Colonic mucosa (tissue), 4 donors: ENCODE data around the gene PES1. TPM values are rescaled to one million over a fixed set of nuclear protein-coding genes. Genes with fewer than 3 reads are reported as not detected.

ENCODE experiments used
- DNase-seq: peaks from one replicate; pipeline ENCODE4 v3.0.0-alpha.2; 2020
- H3K27ac ChIP-seq: fragments of 200-600 bp; one replicate; pipeline ENCODE4 v1.8.0; 2021
- H3K27me3 ChIP-seq: fragments of 200-600 bp; one replicate; pipeline ENCODE4 v1.8.0; 2021
- H3K36me3 ChIP-seq: fragments of 200-600 bp; one replicate; pipeline ENCODE4 v1.8.0; 2021
- H3K4me1 ChIP-seq: fragments of 200-600 bp; one replicate; pipeline ENCODE4 v1.8.0; 2021; ENCODE audit warnings: mild to moderate bottlenecking
- H3K4me3 ChIP-seq: fragments of 200-600 bp; one replicate; pipeline ENCODE4 v1.8.0; 2021
- H3K9ac ChIP-seq, 2 donors: one replicate each; pipeline ENCODE4 v1.7.0; 2013; ENCODE audit warnings: control low read depth in 2 of 2, low read depth in 2 of 2, low read length in 2 of 2
- H3K9me3 ChIP-seq: fragments of 200-600 bp; one replicate; pipeline ENCODE4 v1.8.0; 2021
- CTCF ChIP-seq: fragments of 200-600 bp; IDR thresholded peaks from one replicate; pipeline ENCODE4 v1.8.0; 2022; ENCODE audit warnings: antibody characterized with exemption, mild to moderate bottlenecking
- intact Hi-C: fragments of 100-400 bp; cut with DNase I; formaldehyde crosslinking; loops from one replicate; pipeline ENCODE4 v1.14.1; 2022
- total RNA-seq, 2 donors: library from RNA; stranded (reverse); fragmentation: NEBNext Ultra II Directional in 1 of 2; extraction: Animal tissue kit (Norgen Biotek cat#: 25700) in 1 of 2; gene quantifications; one replicate each; pipeline ENCODE4 v1.2.1, GENCODE V29; 2021
- donor health status: healthy.
- donor health status: DM: no; HTN: no; CAD: no.
- donor health status: DM: no; HTN: no; CAD: no.

PES1 gene
- total RNA-seq, 2 donors from 2014 or later = 44.2 to 98.3 TPM

GRCh38 chr22:30612789-30613188 is 21.1 kb upstream of the PES1 start:
- intact Hi-C loops = no loop called here
- no peak overlapping the region for H3K27ac ChIP-seq
- H3K9me3 ChIP-seq = no peaks in the 10 kb centered on the region
- H3K27me3 ChIP-seq = no peaks in the 10 kb centered on the region
- DNase-seq = no peak
- peaks cover 14% of the 10 kb centered on the region for H3K4me1 ChIP-seq
- no peak overlapping the region for H3K9ac ChIP-seq
- H3K36me3 ChIP-seq = no peaks in the 10 kb centered on the region
- no peak for TF ChIP-seq CTCF
- no peak overlapping the region for H3K4me3 ChIP-seq

- no peaks in the 10 kb centered on the region for H3K9me3 ChIP-seq
- H3K36me3 ChIP-seq = no peaks in the 10 kb centered on the region
- intact Hi-C loops = no loop called here
- H3K27me3 ChIP-seq = no peaks in the 10 kb centered on the region
- H3K4me3 ChIP-seq = no peak overlapping the region
- H3K27ac ChIP-seq = no peak overlapping the region
- no peak for TF ChIP-seq CTCF
- peaks cover 21% of the 10 kb centered on the region for H3K4me1 ChIP-seq
- DNase-seq = no peak
- H3K9ac ChIP-seq = no peak overlapping the region
Observed at GRCh38 chr22:30611197-30611596, 19.5 kb upstream of the PES1 start.

GRCh38 chr22:30610299-30610698 is 18.6 kb upstream of the PES1 start:
- TF ChIP-seq CTCF = no peak
- Histone ChIP-seq H3K27me3 (no peaks in the 10 kb centered on the region), H3K4me1 (peaks cover 21% of the 10 kb centered on the region), H3K4me3 (no peak overlapping the region), H3K36me3 (no peaks in the 10 kb centered on the region), H3K27ac (no peak overlapping the region), H3K9ac (peak overlapping the region in 1 of 2 donors; percentile 13), H3K9me3 (no peaks in the 10 kb centered on the region)
- intact Hi-C loops = no loop called here
- no peak for DNase-seq

GRCh38 chr22:30609260-30610185 is 17.8 kb upstream of the PES1 start:
- Histone ChIP-seq H3K4me1 (peaks cover 21% of the 10 kb centered on the region), H3K27ac (peak overlapping the region; percentile 79), H3K9ac (peak overlapping the region in 1 of 2 donors; percentile 13), H3K36me3 (no peaks in the 10 kb centered on the region), H3K27me3 (no peaks in the 10 kb centered on the region), H3K4me3 (no peak overlapping the region), H3K9me3 (no peaks in the 10 kb centered on the region)
- intact Hi-C loops = loop anchor here (10.0 kb wide), 1 partner anchor 165 kb away; no protein-coding TSS in a partner anchor
- TF ChIP-seq CTCF = no peak
- peak; percentile 81 for DNase-seq

- peak overlapping the region in 1 of 2 donors; percentile 51 for H3K9ac ChIP-seq
- H3K36me3 ChIP-seq = no peaks in the 10 kb centered on the region
- intact Hi-C loops = loop anchor here (10.0 kb wide), 1 partner anchor 163 kb away; no protein-coding TSS in a partner anchor
- no peak overlapping the region for H3K4me3 ChIP-seq
- no peak overlapping the region for H3K27ac ChIP-seq
- no peaks in the 10 kb centered on the region for H3K9me3 ChIP-seq
- TF ChIP-seq CTCF = no peak
- H3K27me3 ChIP-seq = no peaks in the 10 kb centered on the region
- peaks cover 26% of the 10 kb centered on the region for H3K4me1 ChIP-seq
- DNase-seq = no peak
Observed at GRCh38 chr22:30607939-30608338, 16.2 kb upstream of the PES1 start.
